H9 (cell line): ENCODE results near the gene TAF15. TPM values are rescaled to one million over a fixed set of nuclear protein-coding genes. Genes with fewer than 3 reads are reported as not detected.

Experiments
- DNase-seq: peaks from one replicate; pipeline ENCODE4 v3.0.0-alpha.2; 2017
- H2AFZ ChIP-seq: one replicate; pipeline ENCODE4 v1.6.1; 2013; ENCODE audit warnings: mild to moderate bottlenecking, low read length, control low read depth, moderate library complexity
- H2AK5ac ChIP-seq: 2 replicates; pipeline ENCODE4 v1.6.1; 2013; ENCODE audit warnings: low read length, control low read depth, mixed read lengths; ENCODE audit not compliant: insufficient read length
- H2BK120ac ChIP-seq: one replicate; pipeline ENCODE4 v1.6.1; 2013; ENCODE audit warnings: low read depth, mild to moderate bottlenecking, low read length, control low read depth, inconsistent platforms; ENCODE audit not compliant: poor library complexity, severe bottlenecking
- H2BK12ac ChIP-seq: 2 replicates; pipeline ENCODE4 v1.6.1; 2013; ENCODE audit warnings: low read length, control low read depth, mixed read lengths, low read depth; ENCODE audit not compliant: insufficient read length
- H2BK15ac ChIP-seq: 2 replicates; pipeline ENCODE4 v1.6.1; 2013; ENCODE audit warnings: low read depth, low read length, control low read depth
- H2BK20ac ChIP-seq: one replicate; pipeline ENCODE4 v1.6.1; 2013; ENCODE audit warnings: low read depth, mild to moderate bottlenecking, low read length, control low read depth, inconsistent platforms; ENCODE audit not compliant: poor library complexity, severe bottlenecking
- H2BK5ac ChIP-seq: 2 replicates; pipeline ENCODE4 v1.6.1; 2013; ENCODE audit warnings: low read length, control low read depth, mixed read lengths; ENCODE audit not compliant: insufficient read length
- H3K14ac ChIP-seq: 2 replicates; pipeline ENCODE4 v1.6.1; 2013; ENCODE audit warnings: low read length, control low read depth; ENCODE audit not compliant: insufficient read depth
- H3K18ac ChIP-seq: 2 replicates; pipeline ENCODE4 v1.6.1; 2013; ENCODE audit warnings: low read depth, mild to moderate bottlenecking, mixed read lengths, low read length, control low read depth; ENCODE audit not compliant: insufficient read length
- H3K23ac ChIP-seq: 2 replicates; pipeline ENCODE4 v1.6.1; 2013; ENCODE audit warnings: low read length, control low read depth, mixed read lengths, low read depth; ENCODE audit not compliant: insufficient read length
- H3K23me2 ChIP-seq: 2 replicates; pipeline ENCODE4 v1.6.1; 2013; ENCODE audit warnings: low read depth, mild to moderate bottlenecking, mixed read lengths, low read length, control low read depth; ENCODE audit not compliant: insufficient read length, poor library complexity, severe bottlenecking
- H3K27ac ChIP-seq: 2 replicates; pipeline ENCODE4 v1.5.1; 2013; ENCODE audit warnings: low read length, control low read depth, mixed read lengths, low read depth; ENCODE audit not compliant: insufficient read length
- H3K27me3 ChIP-seq: 2 replicates; pipeline ENCODE4 v1.6.1; 2013; ENCODE audit warnings: low read length, control low read depth, inconsistent platforms; ENCODE audit not compliant: insufficient read depth
- H3K4ac ChIP-seq: 2 replicates; pipeline ENCODE4 v1.6.1; 2013; ENCODE audit warnings: low read depth, mild to moderate bottlenecking, control low read depth, inconsistent platforms, low read length, moderate library complexity
- H3K4me1 ChIP-seq: 2 replicates; pipeline ENCODE4 v1.6.1; 2013; ENCODE audit warnings: low read length, control low read depth, inconsistent platforms; ENCODE audit not compliant: insufficient read depth
- H3K4me2 ChIP-seq: 2 replicates; pipeline ENCODE4 v1.6.1; 2013; ENCODE audit warnings: low read length, control low read depth, mixed read lengths; ENCODE audit not compliant: insufficient read length, insufficient read depth
- H3K56ac ChIP-seq: 2 replicates; pipeline ENCODE4 v1.6.1; 2013; ENCODE audit warnings: low read depth, mild to moderate bottlenecking, mixed read lengths, low read length, control low read depth; ENCODE audit not compliant: insufficient read length
- H3K79me1 ChIP-seq: 2 replicates; pipeline ENCODE4 v1.6.1; 2013; ENCODE audit warnings: low read depth, mild to moderate bottlenecking, moderate library complexity, low read length, control low read depth, inconsistent platforms; ENCODE audit not compliant: insufficient read depth, poor library complexity, severe bottlenecking
- H3K79me2 ChIP-seq: 2 replicates; pipeline ENCODE4 v1.6.1; 2013; ENCODE audit warnings: low read length, control low read depth, inconsistent platforms; ENCODE audit not compliant: insufficient read depth
- H3K9ac ChIP-seq: 2 replicates; pipeline ENCODE4 v1.6.1; 2013; ENCODE audit warnings: low read length, control low read depth, mixed read lengths; ENCODE audit not compliant: insufficient read length; ENCODE audit errors: extremely low read depth
- H3K9me3 ChIP-seq: one replicate; pipeline ENCODE4 v1.6.1; 2013; ENCODE audit warnings: low read depth, low read length, inconsistent platforms; ENCODE audit not compliant: control insufficient read depth
- H3T11ph ChIP-seq: one replicate; pipeline ENCODE4 v1.6.1; 2013; ENCODE audit warnings: mild to moderate bottlenecking, low read length, control low read depth, inconsistent platforms
- H4K20me1 ChIP-seq: one replicate; pipeline ENCODE4 v1.6.1; 2013; ENCODE audit not compliant: control insufficient read depth, insufficient read length, insufficient read depth
- H4K5ac ChIP-seq: 2 replicates; pipeline ENCODE4 v1.6.1; 2013; ENCODE audit warnings: low read depth, mild to moderate bottlenecking, mixed read lengths, low read length, control low read depth; ENCODE audit not compliant: insufficient read length
- H4K8ac ChIP-seq: replicated peaks from 2 replicates; pipeline ENCODE4 v1.6.1; 2013; ENCODE audit warnings: low read length, control low read depth, mixed read lengths, low read depth; ENCODE audit not compliant: insufficient read length
- H4K91ac ChIP-seq: 2 replicates; pipeline ENCODE4 v1.6.1; 2013; ENCODE audit warnings: low read depth, mild to moderate bottlenecking, moderate library complexity, mixed read lengths, low read length, control low read depth; ENCODE audit not compliant: insufficient read length
- H3K27ac Mint-ChIP-seq, 3 experiments: 2 replicates in 2 of 3; 3 replicates in 1 of 3; pipeline ENCODE4 v1.8.0; 2020 to 2021; ENCODE audit warnings: mixed read lengths in 3 of 3, mild to moderate bottlenecking in 1 of 3, moderate library complexity in 1 of 3
- H3K27me3 Mint-ChIP-seq: 2 replicates; pipeline ENCODE4 v1.8.0; 2021; ENCODE audit warnings: low read depth, mild to moderate bottlenecking, moderate library complexity, mixed read lengths
- H3K36me3 Mint-ChIP-seq, 3 experiments: 2 replicates in 2 of 3; 3 replicates in 1 of 3; pipeline ENCODE4 v1.8.0; 2020 to 2021; ENCODE audit warnings: low read depth in 3 of 3, mixed read lengths in 3 of 3; ENCODE audit not compliant: insufficient read depth in 1 of 3
- H3K4me1 Mint-ChIP-seq, 2 experiments: 2 replicates each; pipeline ENCODE4 v1.8.0; 2020; ENCODE audit warnings: mixed read lengths in 2 of 2
- H3K4me3 Mint-ChIP-seq, 2 experiments: 2 replicates in 1 of 2; 3 replicates in 1 of 2; pipeline ENCODE4 v1.8.0; 2020 to 2021; ENCODE audit warnings: mild to moderate bottlenecking in 2 of 2, mixed read lengths in 2 of 2, moderate library complexity in 1 of 2
- H3K9me3 Mint-ChIP-seq, 2 experiments: 2 replicates in 1 of 2; 3 replicates in 1 of 2; pipeline ENCODE4 v1.8.0; 2020; ENCODE audit warnings: mild to moderate bottlenecking in 2 of 2, mixed read lengths in 2 of 2, moderate library complexity in 1 of 2
- CTCF ChIP-seq: fragments of 200-600 bp; sonication (generic); conservative IDR thresholded peaks from 3 replicates; pipeline ENCODE4 v1.8.0; 2021; ENCODE audit warnings: antibody characterized with exemption, mild to moderate bottlenecking
- WGBS: extraction: QIAGEN DNeasy Blood & Tissue Kit; methylation state at CpG from one replicate; pipeline ENCODE4 v1.1.7; 2013; ENCODE audit warnings: missing lambda C conversion rate, low lambda C conversion rate, mixed read lengths; ENCODE audit not compliant: insufficient read length; ENCODE audit errors: extremely low coverage; 5-methylcytosine and 5-hydroxymethylcytosine counted together
- total RNA-seq: library from RNA; stranded (reverse); gene quantifications from 2 replicates; pipeline ENCODE4 v1.2.1, GENCODE V29; 2021

Gene TAF15
- total RNA-seq, 1 experiment from 2014 or later, result 304 TPM

- Histone ChIP-seq H3K18ac (no peak overlapping the region), H4K20me1 (no peaks in the 10 kb centered on the region), H4K5ac (no peak overlapping the region), H3K23ac (no peak overlapping the region), H3K9me3 (no peaks in the 10 kb centered on the region), H3T11ph (no peak overlapping the region), H3K79me2 (no peaks in the 10 kb centered on the region), H4K8ac (no peak overlapping the region), H3K4me1 (no peaks in the 10 kb centered on the region; the same call in 1 of the 2 replicates), H3K4ac (no peak overlapping the region), H3K27me3 (peaks cover 2% of the 10 kb centered on the region; the same call in 1 of the 2 replicates), H2AK5ac (no peak overlapping the region), H2BK5ac (no peak overlapping the region), H3K23me2 (peaks cover 5% of the 10 kb centered on the region), H2AFZ (no peak overlapping the region), H2BK20ac (no peak overlapping the region), H3K79me1 (no peaks in the 10 kb centered on the region), H3K56ac (no peak overlapping the region), H3K14ac (no peak overlapping the region), H3K4me2 (peak overlapping the region; percentile 39), H2BK12ac (no peak overlapping the region), H3K27ac (no peak overlapping the region), H4K91ac (no peak overlapping the region), H3K9ac (no peak overlapping the region), H2BK15ac (no peak overlapping the region), H2BK120ac (no peak overlapping the region)
- WGBS, result no CpG with 5 or more reads among the region's 75 CpGs
- TF ChIP-seq CTCF, result peak; percentile 85
- peaks cover 14 to 17% of the 10 kb centered on the region in 2 experiments for H3K4me1 Mint-ChIP-seq
- peaks cover 28% of the 10 kb centered on the region for H3K27me3 Mint-ChIP-seq
- peak; percentile 97 for DNase-seq
- peak overlapping the region; percentile 76 to 87 for H3K4me3 Mint-ChIP-seq
- no peaks in the 10 kb centered on the region; a peak in 2 of 7 replicates for H3K36me3 Mint-ChIP-seq
- H3K9me3 Mint-ChIP-seq, result no peaks in the 10 kb centered on the region; a peak in 3 of 5 replicates
- H3K27ac Mint-ChIP-seq, result peak overlapping the region in 1 of 3 experiments; percentile 66; a peak in 3 of 7 replicates
Measured at GRCh38 chr17:35764123-35764991, 44.9 kb upstream of the TAF15 start.
